IMR-90 (cell line): Measurements from ENCODE around the gene SOX6. TPM values are rescaled to one million over a fixed set of nuclear protein-coding genes. Genes with fewer than 3 reads are reported as not detected.

ENCODE experiments used
- ATAC-seq: fragments of 200-7000 bp; cut with Tn5 transposase; 2 replicates; pipeline ENCODE4 v1.9.1; 2020; ENCODE audit warnings: low read depth, mild to moderate bottlenecking, moderate library complexity
- BruUV-seq: library from RNA; stranded (reverse); fragments of 400-500 nt; replicated peaks from 2 replicates; lab custom pipeline; 2021; lab: Mats Ljungman, UMichigan
- CTCF ChIA-PET: fragments of 300-600 bp; formaldehyde crosslinking; extraction: SDS; loops from one replicate; lab custom pipeline; 2021; ENCODE audit warnings: antibody characterized with exemption; lab: Yijun Ruan, JAX
- POLR2A ChIA-PET: fragments of 300-600 bp; sonication (Branson Sonifier 250); formaldehyde crosslinking; loops from one replicate; lab custom pipeline; 2022; ENCODE audit warnings: antibody characterized with exemption; ENCODE audit not compliant: unreplicated experiment; lab: Charles Lee
- DNase-seq: peaks from one replicate; pipeline ENCODE4 v3.0.0; 2013
- H2AFZ ChIP-seq: replicated peaks from 2 replicates; pipeline ENCODE3; 2013; ENCODE audit warnings: low read length, mild to moderate bottlenecking; ENCODE audit not compliant: poor library complexity
- H2AK5ac ChIP-seq: 2 replicates; pipeline ENCODE4 v1.6.1; 2013; ENCODE audit warnings: low read depth, low read length, inconsistent platforms
- H2AK9ac ChIP-seq: replicated peaks from 2 replicates; pipeline ENCODE3; 2013; ENCODE audit warnings: mild to moderate bottlenecking, low read depth, low read length, moderate library complexity; ENCODE audit not compliant: poor library complexity
- H2BK120ac ChIP-seq: 2 replicates; pipeline ENCODE4 v1.6.1; 2013; ENCODE audit warnings: low read depth, low read length, inconsistent platforms
- H2BK15ac ChIP-seq: 3 replicates; pipeline ENCODE4 v1.6.1; 2013; ENCODE audit warnings: low read depth, low read length, inconsistent platforms
- H2BK20ac ChIP-seq: 2 replicates; pipeline ENCODE4 v1.6.1; 2013; ENCODE audit warnings: low read depth, mild to moderate bottlenecking, inconsistent platforms, low read length, moderate library complexity
- H2BK5ac ChIP-seq: 2 replicates; pipeline ENCODE4 v1.6.1; 2013; ENCODE audit warnings: mild to moderate bottlenecking, low read depth, low read length, inconsistent platforms; ENCODE audit not compliant: poor library complexity, severe bottlenecking
- H3K14ac ChIP-seq: replicated peaks from 2 replicates; pipeline ENCODE4 v1.6.1; 2013; ENCODE audit warnings: low read depth, low read length, inconsistent platforms
- H3K18ac ChIP-seq: 2 replicates; pipeline ENCODE4 v1.6.1; 2013; ENCODE audit warnings: low read depth, low read length, control low read depth
- H3K23ac ChIP-seq: 2 replicates; pipeline ENCODE4 v1.6.1; 2013; ENCODE audit warnings: low read depth, low read length, inconsistent platforms
- H3K27ac ChIP-seq: 2 replicates; pipeline ENCODE4 v1.5.1; 2013; ENCODE audit warnings: mild to moderate bottlenecking, control low read depth, low read length; ENCODE audit not compliant: insufficient read depth
- H3K27me3 ChIP-seq: 2 replicates; pipeline ENCODE4 v1.6.1; 2013; ENCODE audit warnings: low read length; ENCODE audit not compliant: control insufficient read depth, insufficient read depth
- H3K36me3 ChIP-seq: 2 replicates; pipeline ENCODE4 v1.6.1; 2013; ENCODE audit warnings: low read length, mixed read lengths; ENCODE audit not compliant: control insufficient read depth, insufficient read depth
- H3K4ac ChIP-seq: 2 replicates; pipeline ENCODE4 v1.6.1; 2013; ENCODE audit warnings: low read depth, low read length, inconsistent platforms
- H3K4me1 ChIP-seq: 2 replicates; pipeline ENCODE4 v1.6.1; 2013; ENCODE audit warnings: low read length, mixed read lengths; ENCODE audit not compliant: control insufficient read depth, insufficient read depth
- H3K4me2 ChIP-seq: 2 replicates; pipeline ENCODE4 v1.6.1; 2013; ENCODE audit warnings: low read depth, mild to moderate bottlenecking, control low read depth, low read length, moderate library complexity
- H3K4me3 ChIP-seq: 2 replicates; pipeline ENCODE4 v1.5.1; 2013; ENCODE audit warnings: low read depth, mild to moderate bottlenecking, control low read depth, low read length, moderate library complexity; ENCODE audit not compliant: insufficient read depth
- H3K56ac ChIP-seq: 2 replicates; pipeline ENCODE4 v1.6.1; 2013; ENCODE audit warnings: low read length, inconsistent platforms; ENCODE audit not compliant: insufficient read depth; ENCODE audit errors: extremely low read depth
- H3K79me1 ChIP-seq, 2 experiments: 2 replicates each; pipeline ENCODE4 v1.6.1; 2013; ENCODE audit warnings: low read length in 2 of 2, inconsistent platforms in 1 of 2, low read depth in 1 of 2
- H3K9ac ChIP-seq: 2 replicates; pipeline ENCODE4 v1.6.1; 2013; ENCODE audit warnings: low read depth, low read length, control low read depth
- H3K9me1 ChIP-seq: 2 replicates; pipeline ENCODE4 v1.6.1; 2013; ENCODE audit warnings: low read length, inconsistent platforms; ENCODE audit not compliant: insufficient read depth
- H3K9me3 ChIP-seq: 2 replicates; pipeline ENCODE4 v1.6.1; 2013; ENCODE audit warnings: low read length; ENCODE audit not compliant: control insufficient read depth, insufficient read depth
- H4K20me1 ChIP-seq: 2 replicates; pipeline ENCODE4 v1.6.1; 2013; ENCODE audit warnings: low read length, inconsistent platforms; ENCODE audit not compliant: insufficient read depth
- H4K5ac ChIP-seq: 2 replicates; pipeline ENCODE4 v1.6.1; 2013; ENCODE audit warnings: mild to moderate bottlenecking, low read depth, low read length, control low read depth
- H4K8ac ChIP-seq, 2 experiments: 2 replicates each; pipeline ENCODE4 v1.6.1; 2013; ENCODE audit warnings: low read depth in 2 of 2, low read length in 2 of 2, control low read depth in 1 of 2, inconsistent platforms in 1 of 2
- H4K91ac ChIP-seq: 2 replicates; pipeline ENCODE4 v1.6.1; 2013; ENCODE audit warnings: low read depth, low read length, inconsistent platforms; ENCODE audit not compliant: insufficient read depth
- BHLHE40 ChIP-seq: fragments of 150-350 bp; IDR thresholded peaks from 2 replicates; pipeline ENCODE4 v1.6.1; 2016; ENCODE audit warnings: mild to moderate bottlenecking, low read depth, low read length
- CEBPB ChIP-seq: IDR thresholded peaks from 2 replicates; pipeline ENCODE4 v1.6.1; 2012; ENCODE audit warnings: low read depth, low read length, improper control_type of control experiment
- CHD1 ChIP-seq: IDR thresholded peaks from 2 replicates; pipeline ENCODE4 v1.6.1; 2012; ENCODE audit warnings: low read depth, low read length, improper control_type of control experiment
- ELK1 ChIP-seq: fragments of 150-350 bp; IDR thresholded peaks from 2 replicates; pipeline ENCODE4 v1.6.1; 2016; ENCODE audit warnings: low read depth, mild to moderate bottlenecking, low read length, moderate library complexity, borderline replicate concordance
- FOS ChIP-seq: fragments of 150-350 bp; IDR thresholded peaks from 2 replicates; pipeline ENCODE4 v1.6.1; 2016; ENCODE audit warnings: low read depth, low read length
- MAFK ChIP-seq: IDR thresholded peaks from 2 replicates; pipeline ENCODE4 v1.6.1; 2012; ENCODE audit warnings: low read depth, low read length, improper control_type of control experiment
- MAZ ChIP-seq: IDR thresholded peaks from 2 replicates; pipeline ENCODE4 v1.6.1; 2012; ENCODE audit warnings: low read depth, mild to moderate bottlenecking, low read length, improper control_type of control experiment, moderate library complexity, borderline replicate concordance
- MXI1 ChIP-seq: IDR thresholded peaks from 2 replicates; pipeline ENCODE4 v1.6.1; 2012; ENCODE audit warnings: low read depth, mild to moderate bottlenecking, low read length, moderate library complexity, borderline replicate concordance
- NFE2L2 ChIP-seq: fragments of 150-350 bp; IDR thresholded peaks from 2 replicates; pipeline ENCODE4 v1.6.1; 2016; ENCODE audit warnings: low read depth, mild to moderate bottlenecking, low read length
- POLR2A ChIP-seq: IDR thresholded peaks from 2 replicates; pipeline ENCODE4 v1.6.1; 2012; ENCODE audit warnings: mild to moderate bottlenecking, low read depth, low read length
- RAD21 ChIP-seq: IDR thresholded peaks from 2 replicates; pipeline ENCODE4 v1.6.1; 2012; ENCODE audit warnings: low read length, improper control_type of control experiment
- RCOR1 ChIP-seq: IDR thresholded peaks from 2 replicates; pipeline ENCODE4 v1.6.1; 2012; ENCODE audit warnings: mild to moderate bottlenecking, low read length, improper control_type of control experiment; ENCODE audit not compliant: insufficient replicate concordance
- RFX5 ChIP-seq: IDR thresholded peaks from 2 replicates; pipeline ENCODE4 v1.8.0; 2012; ENCODE audit warnings: low read depth, mild to moderate bottlenecking, low read length, moderate library complexity
- SMC3 ChIP-seq: fragments of 150-350 bp; IDR thresholded peaks from 2 replicates; pipeline ENCODE4 v1.6.1; 2016; ENCODE audit warnings: low read depth, mild to moderate bottlenecking, antibody characterized with exemption, low read length, moderate library complexity
- USF2 ChIP-seq: fragments of 150-350 bp; IDR thresholded peaks from 2 replicates; pipeline ENCODE4 v1.6.1; 2017; ENCODE audit warnings: mild to moderate bottlenecking, antibody characterized with exemption, low read length, low read depth
- WGBS, 2 experiments: methylation state at CpG; one replicate each; pipeline versions ENCODE4 v1.1.5 to v1.1.7; 2013; ENCODE audit warnings: missing lambda C conversion rate in 2 of 2; ENCODE audit not compliant: insufficient read length in 1 of 2; ENCODE audit errors: extremely low coverage in 2 of 2; 5-methylcytosine and 5-hydroxymethylcytosine counted together
- dilution Hi-C: fragments of 300-500 bp; cut with HindIII; formaldehyde crosslinking; loops from one replicate; pipeline ENCODE4 v1.14.3; 2018; ENCODE audit warnings: low sequenced_read_pairs; ENCODE audit not compliant: unreplicated experiment
- in situ Hi-C: fragments of 300-500 bp; cut with MboI; formaldehyde crosslinking; loops from 3 replicates; pipeline ENCODE4 v1.14.3; 2019; ENCODE audit warnings: low sequenced_read_pairs, inconsistent platforms, mixed read lengths
- intact Hi-C: fragments of 100-400 bp; cut with micrococcal nuclease; formaldehyde crosslinking; loops from 2 replicates; pipeline ENCODE4 v1.10.0; 2022
- polyA plus RNA-seq, 3 experiments: library from polyadenylated mRNA; depleted of rRNA; stranded (reverse); fragments of >200 nt; gene quantifications; 2 replicates each; pipeline ENCODE4 v1.2.3, GENCODE V29; 2012; ENCODE audit warnings: low replicate concordance in 1 of 3
- total RNA-seq: library from RNA; depleted of rRNA; stranded (reverse); fragments of >200 nt; gene quantifications from 2 replicates; pipeline ENCODE4 v1.2.3, GENCODE V29; 2012
- TF ChIP-seq, protein P1 (sequence below): conservative IDR thresholded peaks from 2 replicates; pipeline ENCODE4 v1.5.1; 2012; ENCODE audit warnings: mild to moderate bottlenecking, low read depth, low read length, improper control_type of control experiment

The SOX6 gene
- total and polyA plus RNA-seq, 2 of the 4 experiments (the other 2 are of a cell fraction) = 1.7 to 7.7 TPM

DNA sequence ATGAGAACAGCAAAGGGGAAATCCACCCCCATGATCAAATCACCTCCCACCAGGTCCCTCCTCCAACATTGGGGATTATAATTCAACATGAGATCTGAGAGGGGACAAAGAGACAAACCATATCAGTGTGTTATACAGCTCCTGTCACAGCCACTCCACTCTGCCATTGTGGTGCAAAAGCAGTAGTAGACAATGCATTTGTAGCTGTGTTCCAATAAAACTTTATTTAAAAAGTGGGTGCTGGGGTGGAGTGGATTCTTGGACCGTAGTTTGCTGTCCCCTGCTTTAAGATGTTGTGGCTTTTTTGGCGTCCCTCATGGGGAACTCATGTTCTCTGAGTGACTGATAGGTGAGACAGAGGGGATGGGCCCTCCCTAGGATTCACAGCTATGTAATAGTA is 399.1 kb downstream of the SOX6 start:
- intact Hi-C loops = no loop called here

More for the DNA sequence above, 399.1 kb downstream of the SOX6 start:
- Histone ChIP-seq H2BK20ac (no peak overlapping the region), H3K18ac (no peak overlapping the region), H3K4me3 (no peak overlapping the region), H3K4me1 (peaks cover 4% of the 10 kb centered on the region; the same call in 1 of the 2 replicates), H3K9ac (no peak overlapping the region), H3K27me3 (no peaks in the 10 kb centered on the region), H2AK9ac (no peak overlapping the region), H2BK15ac (no peak overlapping the region), H3K4ac (no peak overlapping the region), H3K9me1 (no peaks in the 10 kb centered on the region), H3K27ac (no peak overlapping the region), H3K14ac (no peak overlapping the region), H3K4me2 (no peak overlapping the region), H4K5ac (no peak overlapping the region), H4K20me1 (no peaks in the 10 kb centered on the region), H3K36me3 (no peaks in the 10 kb centered on the region), H4K8ac (no peak overlapping the region), H2BK5ac (no peak overlapping the region), H2AFZ (no peak overlapping the region), H3K23ac (no peak overlapping the region), H2BK120ac (peak overlapping the region; percentile 15; the same call in 1 of the 2 replicates), H2AK5ac (no peak overlapping the region), H3K9me3 (no peaks in the 10 kb centered on the region), H3K56ac (no peak overlapping the region), H3K79me1 (no peaks in the 10 kb centered on the region), H4K91ac (no peak overlapping the region; the same call in 1 of the 2 replicates)
- dilution Hi-C loops = no loop called here
- DNase-seq (no peak), ATAC-seq (no peak)
- in situ Hi-C loops = no loop called here
- TF ChIP-seq MAZ (no peak), RAD21 (no peak), POLR2A (no peak), SMC3 (no peak), USF2 (no peak), MXI1 (no peak), BHLHE40 (no peak), RCOR1 (no peak), CHD1 (no peak), NFE2L2 (no peak), MAFK (no peak), RFX5 (no peak), ELK1 (no peak), CEBPB (no peak), FOS (no peak)
- TF ChIP-seq, protein P1, sequence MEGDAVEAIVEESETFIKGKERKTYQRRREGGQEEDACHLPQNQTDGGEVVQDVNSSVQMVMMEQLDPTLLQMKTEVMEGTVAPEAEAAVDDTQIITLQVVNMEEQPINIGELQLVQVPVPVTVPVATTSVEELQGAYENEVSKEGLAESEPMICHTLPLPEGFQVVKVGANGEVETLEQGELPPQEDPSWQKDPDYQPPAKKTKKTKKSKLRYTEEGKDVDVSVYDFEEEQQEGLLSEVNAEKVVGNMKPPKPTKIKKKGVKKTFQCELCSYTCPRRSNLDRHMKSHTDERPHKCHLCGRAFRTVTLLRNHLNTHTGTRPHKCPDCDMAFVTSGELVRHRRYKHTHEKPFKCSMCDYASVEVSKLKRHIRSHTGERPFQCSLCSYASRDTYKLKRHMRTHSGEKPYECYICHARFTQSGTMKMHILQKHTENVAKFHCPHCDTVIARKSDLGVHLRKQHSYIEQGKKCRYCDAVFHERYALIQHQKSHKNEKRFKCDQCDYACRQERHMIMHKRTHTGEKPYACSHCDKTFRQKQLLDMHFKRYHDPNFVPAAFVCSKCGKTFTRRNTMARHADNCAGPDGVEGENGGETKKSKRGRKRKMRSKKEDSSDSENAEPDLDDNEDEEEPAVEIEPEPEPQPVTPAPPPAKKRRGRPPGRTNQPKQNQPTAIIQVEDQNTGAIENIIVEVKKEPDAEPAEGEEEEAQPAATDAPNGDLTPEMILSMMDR = no peak
- CTCF ChIA-PET = interaction anchor here (0.6 kb wide), 1 partner anchor 830 kb away, joined by 3 read pairs; no protein-coding TSS in a partner anchor
- no TSS peak for BruUV-seq
- POLR2A ChIA-PET = interaction anchor here (0.7 kb wide), 1 partner anchor 439 kb away, joined by 3 read pairs; no protein-coding TSS in a partner anchor
- no CpG with 5 or more reads among the region's 2 CpGs for WGBS, 2 experiments
